Heart right ventricle (tissue), 16 donors: Measurements from ENCODE around the gene RECQL5. TPM values are rescaled to one million over a fixed set of nuclear protein-coding genes. Genes with fewer than 3 reads are reported as not detected.

Experiments used
- ATAC-seq, 8 donors: fragments of 200-7000 bp; cut with Tn5 transposase; one replicate each; pipeline ENCODE4 v1.9.1; 2020; ENCODE audit warnings: mild to moderate bottlenecking in 8 of 8, moderate library complexity in 8 of 8, moderate number of reproducible peaks in 1 of 8
- DNase-seq, 2 donors: peaks; one replicate each; pipeline ENCODE4 v3.0.0-alpha.2; 2020
- H3K27ac ChIP-seq, 10 donors: fragments of 200-600 bp; sonication (generic) in 2 of 10; one replicate each; pipeline versions ENCODE4 v1.5.0 to v1.8.0; 2020 to 2022; ENCODE audit warnings: mild to moderate bottlenecking in 3 of 10
- H3K27me3 ChIP-seq, 7 donors: fragments of 200-600 bp; one replicate each; pipeline ENCODE4 v1.8.0; 2021 to 2022; ENCODE audit warnings: mild to moderate bottlenecking in 2 of 7
- H3K36me3 ChIP-seq, 9 donors: fragments of 200-600 bp; sonication (generic) in 1 of 9; one replicate each; pipeline versions ENCODE4 v1.5.0 to v1.8.0; 2020 to 2022; ENCODE audit warnings: mild to moderate bottlenecking in 2 of 9
- H3K4me1 ChIP-seq, 9 donors: fragments of 200-600 bp; sonication (generic) in 1 of 9; one replicate each; pipeline versions ENCODE4 v1.5.0 to v1.8.0; 2020 to 2022; ENCODE audit warnings: mild to moderate bottlenecking in 4 of 9
- H3K4me3 ChIP-seq, 10 donors: fragments of 200-600 bp; sonication (generic) in 2 of 10; one replicate each; pipeline versions ENCODE4 v1.5.0 to v1.8.0; 2020 to 2022; ENCODE audit warnings: mild to moderate bottlenecking in 7 of 10, moderate library complexity in 2 of 10
- H3K9me3 ChIP-seq, 11 donors: fragments of 200-600 bp in 10 of 11; sonication (generic) in 2 of 11; one replicate each; pipeline versions ENCODE4 v1.5.0 to v1.8.0; 2013 to 2022; ENCODE audit warnings: mild to moderate bottlenecking in 2 of 11, control low read depth in 1 of 11, moderate library complexity in 1 of 11
- WGBS, 2 donors: extraction: QIAGEN DNeasy Blood & Tissue Kit; methylation state at CpG; one replicate each; pipeline ENCODE4 v1.1.7; 2013; ENCODE audit warnings: inconsistent platforms in 1 of 2; 5-methylcytosine and 5-hydroxymethylcytosine counted together
- intact Hi-C, 10 donors: fragments of 100-400 bp; cut with DNase I; formaldehyde crosslinking; loops; one replicate each; pipeline versions ENCODE4 v1.11.1 to v1.14.2; 2022
- polyA plus RNA-seq, 2 donors: library from polyadenylated mRNA; stranded (reverse); fragments of 200-250 nt; gene quantifications; one replicate each; pipeline ENCODE4 v1.2.3, GENCODE V29; 2013
- total RNA-seq, 10 donors: library from RNA; stranded (reverse); fragmentation: NEBNext Ultra II Directional in 3 of 10; extraction: Animal tissue kit (Norgen Biotek cat#: 25700) in 3 of 10; gene quantifications; one replicate each; pipeline versions ENCODE4 v1.2.1 to v1.2.4, GENCODE V29; 2021 to 2023
- TF ChIP-seq, protein P1 (sequence below), 9 donors: fragments of 200-600 bp; sonication (generic) in 2 of 9; IDR thresholded peaks; one replicate each; pipeline versions ENCODE4 v1.5.0 to v1.8.0; 2021 to 2022; ENCODE audit warnings: antibody characterized with exemption in 9 of 9, mild to moderate bottlenecking in 5 of 9, moderate library complexity in 1 of 9
- donor health status: Arrhythmogenic right ventricular cardiomyopathy.
- donor health status: ischemic (EF 13 %, LVEDD 7.1; RV severe dilation, severe dysfunction).
- donor health status: healthy with polysubstance abuse.
- donor health status: DM: no; HTN: yes; CAD: no.
- donor health status: DM: no; HTN: no; CAD: no.
- donor health status: ischemic (EF 25% LVEDD 6.9; RV normal size, moderate dysfunction).
- donor health status: ischemic (EF 25% LVEDD 5.7; RV mildly dilated, moderate dysfunction).
- donor health status: healthy.
- donor health status: DM: yes; HTN: yes; CAD: no.
- donor health status: Ischemic cardiomyopathy.
- donor health status: ischemic (EF 35%, LVEDD 5.7; RV mildly dilated, moderate dysfunction).
- donor health status: nonischemic (EF 11% LVEDD 7.7; RV severe dilation, severe dysfunction).
- donor health status: DM: yes; HTN: yes; CAD: no.
- donor health status: PGD.
- donor health status: ischemic (EF 29% LVEDD 5.4; RV normal size, mild dysfunction).
- donor health status: nonischemic (EF 23%, LVEDD 6.1; RV moderate dilation, normal function).

Gene RECQL5
- total and polyA plus RNA-seq, 12 donors, result 6.3 to 32.1 (median 10.7) TPM

DNA sequence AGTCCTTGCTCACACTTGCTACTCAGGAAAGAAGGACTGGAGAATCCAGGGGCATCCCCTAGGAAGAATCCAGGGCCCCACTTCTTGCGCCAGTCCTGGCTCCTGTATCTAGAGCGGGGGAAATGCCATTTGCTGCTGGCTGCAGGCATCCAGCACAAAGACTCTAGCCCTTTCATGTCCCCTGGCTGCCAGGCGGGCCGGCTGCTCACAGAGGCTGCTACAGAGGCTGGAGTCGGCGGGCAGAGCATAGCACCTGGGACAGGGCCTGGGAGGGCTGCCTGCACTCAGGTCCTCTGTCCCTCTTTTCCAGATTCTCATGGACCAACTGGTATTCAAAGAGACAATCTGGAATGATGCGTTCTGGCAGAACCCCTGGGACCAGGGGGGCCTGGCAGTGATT is 19.9 kb downstream of the RECQL5 start:
- H3K27me3 ChIP-seq, result no peaks in the 10 kb centered on the region
- DNase-seq (no peak), ATAC-seq (no peak)
- no peaks in the 10 kb centered on the region for H3K9me3 ChIP-seq
- WGBS, 2 donors, result 90% methylated on average over 7 of the region's 7 CpGs
- intact Hi-C loops, result no loop called here
- H3K27ac ChIP-seq, result no peak overlapping the region
- no peak overlapping the region for H3K4me3 ChIP-seq
- peaks cover 0 to 87% (median 21%) of the 10 kb centered on the region in 9 donors for H3K36me3 ChIP-seq
- TF ChIP-seq, protein P1, sequence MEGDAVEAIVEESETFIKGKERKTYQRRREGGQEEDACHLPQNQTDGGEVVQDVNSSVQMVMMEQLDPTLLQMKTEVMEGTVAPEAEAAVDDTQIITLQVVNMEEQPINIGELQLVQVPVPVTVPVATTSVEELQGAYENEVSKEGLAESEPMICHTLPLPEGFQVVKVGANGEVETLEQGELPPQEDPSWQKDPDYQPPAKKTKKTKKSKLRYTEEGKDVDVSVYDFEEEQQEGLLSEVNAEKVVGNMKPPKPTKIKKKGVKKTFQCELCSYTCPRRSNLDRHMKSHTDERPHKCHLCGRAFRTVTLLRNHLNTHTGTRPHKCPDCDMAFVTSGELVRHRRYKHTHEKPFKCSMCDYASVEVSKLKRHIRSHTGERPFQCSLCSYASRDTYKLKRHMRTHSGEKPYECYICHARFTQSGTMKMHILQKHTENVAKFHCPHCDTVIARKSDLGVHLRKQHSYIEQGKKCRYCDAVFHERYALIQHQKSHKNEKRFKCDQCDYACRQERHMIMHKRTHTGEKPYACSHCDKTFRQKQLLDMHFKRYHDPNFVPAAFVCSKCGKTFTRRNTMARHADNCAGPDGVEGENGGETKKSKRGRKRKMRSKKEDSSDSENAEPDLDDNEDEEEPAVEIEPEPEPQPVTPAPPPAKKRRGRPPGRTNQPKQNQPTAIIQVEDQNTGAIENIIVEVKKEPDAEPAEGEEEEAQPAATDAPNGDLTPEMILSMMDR (IDR thresholded peaks at IDR 0.05), result no peak
- H3K4me1 ChIP-seq, result peaks cover 0 to 14% (median 10%) of the 10 kb centered on the region in 9 donors

DNA sequence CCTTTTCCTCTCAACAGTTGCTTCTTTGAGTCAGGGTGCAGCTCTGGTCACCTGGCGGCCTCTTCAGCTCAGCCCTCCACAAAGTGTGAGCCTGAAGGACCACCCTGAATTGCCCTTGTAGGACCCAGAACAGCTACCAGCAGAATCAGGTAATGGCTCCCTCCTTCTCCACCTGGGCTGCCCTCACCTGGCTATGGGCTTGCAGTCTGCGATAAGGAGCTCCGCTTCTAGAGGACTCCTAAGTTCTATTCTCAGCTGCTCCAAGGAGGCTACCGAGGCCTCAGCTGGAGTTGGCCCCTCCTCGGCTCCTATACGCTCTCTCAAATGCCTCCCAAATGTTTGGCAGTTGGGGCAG is 20.3 kb downstream of the RECQL5 start:
- H3K36me3 ChIP-seq, result peaks cover 0 to 83% (median 21%) of the 10 kb centered on the region in 9 donors
- peaks cover 0 to 18% (median 15%) of the 10 kb centered on the region in 9 donors for H3K4me1 ChIP-seq
- intact Hi-C loops, result no loop called here
- WGBS, 2 donors, result 96 to 98% methylated on average over 6 of the region's 6 CpGs
- no peaks in the 10 kb centered on the region for H3K27me3 ChIP-seq
- H3K27ac ChIP-seq, result no peak overlapping the region
- no peaks in the 10 kb centered on the region for H3K9me3 ChIP-seq
- H3K4me3 ChIP-seq, result no peak overlapping the region
- no peak for ATAC-seq
- DNase-seq, result no peak
- TF ChIP-seq, protein P1 (IDR thresholded peaks at IDR 0.05), result no peak

DNA sequence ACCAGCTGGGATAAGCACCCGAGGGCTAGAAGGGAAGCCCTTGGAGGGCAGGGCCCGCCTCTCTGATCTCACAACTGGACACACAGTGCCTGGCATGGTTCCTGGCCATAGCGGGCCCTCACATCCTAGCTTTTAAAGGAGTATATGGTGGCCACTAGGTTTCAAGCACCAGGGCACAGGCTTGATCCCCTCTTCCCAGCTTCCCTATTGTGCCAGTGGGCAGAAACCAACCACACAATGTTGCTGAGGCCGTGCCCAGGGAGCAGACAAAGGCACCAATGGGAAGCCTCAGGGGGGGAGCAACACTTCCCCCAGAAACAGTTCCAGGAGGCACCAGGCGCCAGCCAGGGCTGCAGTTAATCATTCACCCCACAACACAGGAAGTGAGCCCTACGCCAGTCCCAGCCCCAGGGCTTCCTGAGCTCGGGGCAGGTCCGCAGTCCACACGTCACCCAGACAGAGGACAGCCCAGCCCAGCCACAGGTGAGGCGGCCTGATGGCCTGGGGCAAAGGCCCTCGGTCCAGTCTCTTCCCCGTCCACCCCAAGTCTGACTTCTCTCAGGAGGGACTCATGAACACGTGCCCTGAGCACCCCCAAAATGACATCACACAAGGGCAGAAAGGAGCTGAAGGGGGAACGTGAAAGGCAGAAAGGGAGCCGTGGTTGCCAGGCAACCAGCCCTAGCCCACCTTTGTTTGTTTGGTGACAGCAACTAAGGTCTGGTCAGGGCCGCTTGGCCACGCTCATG is 20.9 kb downstream of the RECQL5 start:
- DNase-seq (no peak), ATAC-seq (peak in 1 of 8 donors; percentile 30)

DNA sequence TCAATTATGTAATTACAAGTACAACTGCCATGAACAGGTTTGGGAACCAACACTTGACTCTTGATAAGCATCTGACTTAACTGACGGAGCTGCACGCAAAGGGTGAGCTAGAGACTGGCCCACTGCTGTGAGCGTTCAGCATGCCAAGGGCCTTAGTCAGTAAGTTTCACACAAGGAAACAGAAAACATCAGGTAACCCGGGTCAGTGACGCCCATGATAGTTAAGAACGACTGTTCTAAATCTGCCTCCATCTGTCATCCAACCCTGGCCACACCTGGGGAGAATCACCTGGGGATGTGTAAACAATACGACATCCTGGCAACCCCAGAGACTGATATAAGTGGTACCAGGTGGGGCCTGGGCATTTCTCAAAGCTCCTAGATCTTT is 21.5 kb downstream of the RECQL5 start:
- intact Hi-C loops, result no loop called here
- no peaks in the 10 kb centered on the region for H3K9me3 ChIP-seq
- 82 to 83% methylated on average over 7 of the region's 7 CpGs for WGBS, 2 donors
- no peak overlapping the region for H3K4me3 ChIP-seq
- no peaks in the 10 kb centered on the region for H3K27me3 ChIP-seq
- peaks cover 0 to 72% (median 12%) of the 10 kb centered on the region in 9 donors for H3K36me3 ChIP-seq
- ATAC-seq (no peak), DNase-seq (no peak)
- peaks cover 0 to 28% (median 16%) of the 10 kb centered on the region in 9 donors for H3K4me1 ChIP-seq
- H3K27ac ChIP-seq, result no peak overlapping the region
- TF ChIP-seq, protein P1 (IDR thresholded peaks at IDR 0.05), result no peak

More for the DNA sequence above, 20.9 kb downstream of the RECQL5 start:
- H3K9me3 ChIP-seq, result no peaks in the 10 kb centered on the region
- H3K4me3 ChIP-seq, result no peak overlapping the region
- intact Hi-C loops, result no loop called here
- 86% methylated on average over 17 of the region's 17 CpGs for WGBS, 2 donors
- no peaks in the 10 kb centered on the region for H3K27me3 ChIP-seq
- no peak overlapping the region for H3K27ac ChIP-seq
- H3K36me3 ChIP-seq, result peaks cover 0 to 77% (median 17%) of the 10 kb centered on the region in 9 donors
- peaks cover 0 to 24% (median 15%) of the 10 kb centered on the region in 9 donors for H3K4me1 ChIP-seq
- TF ChIP-seq, protein P1 (IDR thresholded peaks at IDR 0.05), result no peak
